SH-SY5Y (cell line): ENCODE data around the gene MPEG1.

Source experiments
- GATA2 ChIP-seq: IDR thresholded peaks from 2 replicates; pipeline ENCODE4 v1.6.1; 2011; ENCODE audit warnings: mild to moderate bottlenecking, low read depth, low read length
- GATA3 ChIP-seq: IDR thresholded peaks from 2 replicates; pipeline ENCODE4 v1.6.1; 2011; ENCODE audit warnings: low read depth, mild to moderate bottlenecking, low read length, moderate library complexity

MPEG1 gene, protein sequence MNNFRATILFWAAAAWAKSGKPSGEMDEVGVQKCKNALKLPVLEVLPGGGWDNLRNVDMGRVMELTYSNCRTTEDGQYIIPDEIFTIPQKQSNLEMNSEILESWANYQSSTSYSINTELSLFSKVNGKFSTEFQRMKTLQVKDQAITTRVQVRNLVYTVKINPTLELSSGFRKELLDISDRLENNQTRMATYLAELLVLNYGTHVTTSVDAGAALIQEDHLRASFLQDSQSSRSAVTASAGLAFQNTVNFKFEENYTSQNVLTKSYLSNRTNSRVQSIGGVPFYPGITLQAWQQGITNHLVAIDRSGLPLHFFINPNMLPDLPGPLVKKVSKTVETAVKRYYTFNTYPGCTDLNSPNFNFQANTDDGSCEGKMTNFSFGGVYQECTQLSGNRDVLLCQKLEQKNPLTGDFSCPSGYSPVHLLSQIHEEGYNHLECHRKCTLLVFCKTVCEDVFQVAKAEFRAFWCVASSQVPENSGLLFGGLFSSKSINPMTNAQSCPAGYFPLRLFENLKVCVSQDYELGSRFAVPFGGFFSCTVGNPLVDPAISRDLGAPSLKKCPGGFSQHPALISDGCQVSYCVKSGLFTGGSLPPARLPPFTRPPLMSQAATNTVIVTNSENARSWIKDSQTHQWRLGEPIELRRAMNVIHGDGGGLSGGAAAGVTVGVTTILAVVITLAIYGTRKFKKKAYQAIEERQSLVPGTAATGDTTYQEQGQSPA

DNA sequence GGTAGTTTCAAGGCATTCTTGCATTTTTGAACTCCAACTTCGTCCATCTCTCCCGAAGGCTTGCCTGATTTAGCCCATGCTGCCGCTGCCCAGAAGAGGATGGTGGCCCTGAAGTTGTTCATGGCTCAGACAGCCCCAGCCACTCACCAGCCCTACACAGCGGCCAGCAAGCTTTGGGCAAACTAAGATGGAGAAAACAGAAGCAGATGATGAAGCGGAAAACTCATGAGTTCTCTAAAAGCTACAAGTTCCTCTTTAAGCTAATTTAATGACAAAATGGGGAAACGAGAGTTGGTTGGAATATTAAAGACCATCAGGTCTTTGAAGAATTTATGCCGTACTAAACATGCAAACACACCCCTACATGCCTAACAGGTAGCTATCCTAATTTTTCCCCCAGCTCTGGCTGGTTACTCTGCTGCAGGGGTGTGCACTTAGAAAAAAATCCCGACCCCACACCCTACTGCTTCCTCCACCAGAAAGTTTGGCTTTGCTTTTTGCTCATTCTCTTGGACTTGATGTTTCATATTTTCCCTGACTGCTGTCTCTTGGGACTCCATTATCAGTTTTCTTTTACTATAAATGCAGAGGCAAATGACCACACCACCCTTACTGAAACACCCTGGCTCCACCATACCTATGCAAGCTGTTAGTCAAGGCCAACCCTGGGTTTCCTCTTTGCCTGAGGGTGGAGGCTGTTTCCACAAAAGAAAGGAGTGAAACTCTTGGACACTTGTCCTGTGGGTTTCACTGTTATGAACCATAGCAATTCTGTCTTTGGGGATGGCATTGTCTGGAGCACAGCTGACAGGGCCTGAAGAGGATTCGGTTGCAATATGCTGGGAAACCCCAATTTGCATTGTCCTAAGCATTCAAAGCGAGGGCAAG, at the start of gene MPEG1:
Gene MPEG1, minus strand, starts transcription at position 184 of the 888 bp plus-strand sequence. Its CDS starts 62 bp downstream, at position 122.
- TF ChIP-seq GATA2, result no peak
- TF ChIP-seq GATA3, result no peak

- TF ChIP-seq GATA3 (no peak), GATA2 (no peak)
These were observed 49.6 kb upstream of the MPEG1 start for GRCh38 chr11:59262177-59262818.

DNA sequence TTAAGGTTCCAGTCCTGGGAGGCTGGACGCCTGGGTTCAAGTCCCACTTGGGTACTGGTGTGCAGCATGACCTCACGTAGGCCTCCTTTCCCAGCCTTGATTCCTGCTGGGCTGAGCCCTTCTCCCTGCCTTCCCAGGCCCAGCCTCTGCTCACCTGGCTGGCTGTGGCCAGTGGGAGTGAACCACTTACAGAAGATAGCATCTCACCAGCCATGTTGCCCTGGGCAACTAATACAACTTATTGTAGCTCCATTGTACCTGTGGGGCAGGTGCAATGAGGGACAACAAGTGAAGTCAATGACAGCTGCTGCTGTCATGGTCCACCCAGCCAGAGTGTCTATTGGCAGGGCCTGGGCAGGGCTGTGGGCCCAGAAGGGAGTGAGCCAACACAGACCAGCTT, 48.4 kb upstream of the MPEG1 start:
- TF ChIP-seq GATA3, result no peak

- TF ChIP-seq GATA3 (no peak), GATA2 (no peak)
These were observed 47.2 kb upstream of the MPEG1 start for GRCh38 chr11:59259867-59260475.

- TF ChIP-seq GATA2 (no peak), GATA3 (no peak)
These were observed 46.3 kb upstream of the MPEG1 start for GRCh38 chr11:59259047-59259446.

DNA sequence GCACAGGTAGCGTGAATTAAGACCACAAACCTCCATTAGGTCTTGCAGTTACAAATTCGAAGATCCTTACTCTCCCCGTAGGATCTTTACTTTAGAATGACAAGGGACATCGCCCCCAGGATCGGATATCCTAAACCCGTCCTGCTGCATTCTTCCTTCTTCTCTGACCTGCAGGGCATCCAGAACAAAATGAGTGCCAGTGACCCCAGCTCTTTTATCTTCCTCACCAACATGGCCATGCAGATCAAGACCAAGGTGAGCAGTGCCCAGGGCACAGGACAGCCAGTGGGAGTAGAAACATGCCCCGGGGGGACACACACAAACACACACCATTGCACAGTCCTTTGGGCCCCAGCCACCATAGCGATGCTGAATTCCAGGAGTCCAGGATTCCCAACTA, 42.6 kb upstream of the MPEG1 start:
- TF ChIP-seq GATA3 (no peak), GATA2 (no peak)

GRCh38 chr11:59254286-59254685, 41.6 kb upstream of the MPEG1 start:
- TF ChIP-seq GATA3 (no peak), GATA2 (no peak)

DNA sequence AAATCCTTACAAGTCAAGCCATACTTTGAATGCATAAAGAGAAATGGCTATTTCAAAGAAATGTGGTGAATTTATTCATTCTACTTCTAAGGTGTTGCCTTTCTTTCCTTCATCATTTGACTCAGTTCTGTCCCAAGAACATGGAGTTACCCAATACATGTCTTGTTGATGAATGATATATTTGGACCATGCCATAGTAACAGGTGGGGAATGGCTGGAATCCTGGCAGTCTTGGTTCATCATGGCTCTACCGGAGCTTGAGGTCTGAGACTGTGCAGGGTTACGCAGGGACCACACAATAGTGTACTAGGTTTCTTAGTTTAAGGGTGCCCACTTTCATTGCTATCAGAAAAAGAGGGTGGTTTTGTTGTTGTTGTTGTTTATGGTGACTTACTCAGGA, 40.3 kb upstream of the MPEG1 start:
- TF ChIP-seq GATA2 (no peak), GATA3 (no peak)

DNA sequence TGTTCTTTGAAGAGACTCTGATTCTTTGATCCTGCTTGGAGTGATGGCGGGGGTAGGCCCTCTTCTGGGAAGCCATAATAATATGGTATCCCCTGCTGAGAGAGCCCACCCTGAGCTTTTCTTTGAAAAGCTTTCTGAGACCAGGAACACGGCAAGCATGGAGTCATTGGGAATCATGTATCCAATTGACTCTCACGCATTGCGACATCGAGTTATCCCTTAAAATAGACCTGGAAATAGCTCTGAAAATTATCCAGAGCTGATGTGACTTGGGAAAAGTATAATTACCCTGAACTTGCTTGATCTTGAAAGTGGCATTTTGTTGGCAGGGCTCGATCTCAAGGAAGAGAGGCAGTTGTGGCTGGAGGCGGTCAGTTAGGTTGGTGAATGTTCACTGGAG, 36.8 kb upstream of the MPEG1 start:
- TF ChIP-seq GATA2 (no peak), GATA3 (no peak)

DNA sequence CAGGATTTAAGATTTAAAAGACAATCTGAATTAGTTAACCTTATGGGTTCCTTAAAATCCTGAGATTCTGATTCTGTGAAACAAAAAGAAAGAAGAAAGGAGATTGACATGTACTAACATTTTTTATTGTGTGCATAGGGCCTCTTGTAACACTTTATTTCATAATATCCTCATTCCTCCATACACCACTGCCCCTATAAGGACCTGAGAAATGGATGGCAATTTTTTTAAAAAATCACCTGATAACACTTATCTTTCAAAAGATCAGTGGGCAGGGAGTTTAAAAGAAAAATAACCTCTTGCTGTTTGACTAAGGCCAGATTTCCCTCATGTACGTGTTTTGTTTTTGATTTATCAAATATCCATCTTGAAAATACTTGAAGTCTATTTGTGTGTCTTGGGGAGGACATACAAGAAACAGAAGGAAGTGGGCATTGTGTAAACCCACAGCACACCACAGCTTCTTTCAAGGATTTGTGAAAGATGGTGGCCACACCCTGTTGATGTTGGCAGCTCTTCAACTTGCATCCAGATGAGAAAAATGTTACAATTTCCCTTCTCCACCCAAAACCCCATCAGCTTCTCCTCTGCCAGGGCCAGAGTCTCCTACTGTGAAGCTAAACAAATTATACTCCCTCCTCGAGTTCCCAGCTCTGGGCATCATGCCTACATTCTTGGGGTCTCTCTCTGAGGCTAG, 35.0 kb upstream of the MPEG1 start:
- no peak for TF ChIP-seq GATA2
- TF ChIP-seq GATA3, result no peak

- no peak for TF ChIP-seq GATA2
- TF ChIP-seq GATA3, result no peak
These were observed 30.9 kb upstream of the MPEG1 start for GRCh38 chr11:59243633-59244032.

DNA sequence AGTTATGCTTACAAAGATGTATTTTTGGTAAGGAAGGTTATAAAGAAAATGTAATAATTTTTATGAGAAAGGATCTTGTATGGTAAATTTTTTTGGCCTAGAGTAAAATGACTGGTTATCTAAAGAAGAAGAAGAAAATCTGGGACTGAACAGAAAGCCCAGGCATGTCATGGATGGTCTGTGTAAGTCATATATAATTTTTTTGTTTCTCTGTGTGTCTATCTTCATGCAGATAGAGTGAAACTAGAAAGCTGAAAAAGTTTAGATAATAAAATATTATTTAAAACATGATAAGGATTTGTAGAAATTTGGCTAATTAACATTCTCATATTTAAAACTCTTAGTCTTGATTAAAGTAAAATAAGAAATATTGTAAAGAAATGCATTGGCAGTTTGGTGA, 27.6 kb upstream of the MPEG1 start:
- TF ChIP-seq GATA3, result no peak
- TF ChIP-seq GATA2, result no peak

DNA sequence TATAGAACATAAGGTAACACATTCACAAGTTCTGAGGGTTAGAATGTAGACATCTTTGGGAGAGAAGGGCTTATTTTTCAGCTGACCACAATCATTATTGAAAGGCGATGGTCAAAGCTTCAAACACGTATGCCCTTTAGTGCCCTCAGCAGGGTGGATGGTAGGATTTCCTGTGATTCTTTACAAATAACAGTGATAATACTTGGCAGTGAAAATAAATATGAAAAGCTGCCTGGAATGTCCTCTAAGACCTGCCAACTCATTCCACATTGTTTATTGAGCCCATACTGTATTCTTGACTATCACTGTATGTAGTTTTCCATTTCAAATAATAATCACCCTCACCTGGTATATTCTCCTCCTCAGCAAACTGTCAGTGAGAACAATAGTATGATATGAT, 13.7 kb upstream of the MPEG1 start:
- TF ChIP-seq GATA2 (no peak), GATA3 (no peak)
